Bronchial epithelial cell (primary cell): ENCODE measurements around the gene CHCHD6. TPM values are rescaled to one million over a fixed set of nuclear protein-coding genes. Genes with fewer than 3 reads are reported as not detected.

Experiments
- DNase-seq: peaks from one replicate; pipeline ENCODE4 v3.0.0-alpha.2; 2010; ENCODE audit warnings: low read depth
- FAIRE-seq: peaks from 2 replicates; lab custom pipeline; 2011; peaks lifted over from hg19 to GRCh38; lab: Jason Lieb, UNC
- H3K27me3 ChIP-seq: 2 replicates; pipeline ENCODE4 v1.5.1; 2011; ENCODE audit warnings: low read length; ENCODE audit not compliant: control insufficient read depth, insufficient read depth
- H3K36me3 ChIP-seq: 2 replicates; pipeline ENCODE4 v1.5.1; 2011; ENCODE audit warnings: low read length; ENCODE audit not compliant: control insufficient read depth, insufficient read depth
- H3K4me3 ChIP-seq: 2 replicates; pipeline ENCODE4 v1.5.1; 2011; ENCODE audit warnings: mild to moderate bottlenecking, low read depth, low read length, control low read depth
- CTCF ChIP-seq: IDR thresholded peaks from 2 replicates; pipeline ENCODE4 v1.5.1; 2011; ENCODE audit warnings: mild to moderate bottlenecking, moderate library complexity, low read length, control low read depth, inconsistent platforms; ENCODE audit not compliant: insufficient read depth, severe bottlenecking
- total RNA-seq: library from RNA; depleted of rRNA; stranded (reverse); fragments of >200 nt; gene quantifications from 2 replicates; pipeline ENCODE4 v1.2.1, GENCODE V29; 2014

Gene CHCHD6
- total RNA-seq, 1 donor from 2014 or later, result 25.5 TPM

- Histone ChIP-seq H3K36me3 (no peaks in the 10 kb centered on the region), H3K27me3 (no peaks in the 10 kb centered on the region), H3K4me3 (no peak overlapping the region)
- no peak for DNase-seq
- no peak for TF ChIP-seq CTCF
- peak; percentile 13 for FAIRE-seq
Observed at GRCh38 chr3:126901631-126902030, 197.6 kb downstream of the CHCHD6 start.

- DNase-seq (no peak), FAIRE-seq (peak; percentile 82)
- Histone ChIP-seq H3K27me3 (no peaks in the 10 kb centered on the region), H3K36me3 (no peaks in the 10 kb centered on the region), H3K4me3 (no peak overlapping the region)
- TF ChIP-seq CTCF, result no peak
Observed at GRCh38 chr3:126903521-126903920, 199.5 kb downstream of the CHCHD6 start.

- Histone ChIP-seq H3K4me3 (no peak overlapping the region), H3K36me3 (no peaks in the 10 kb centered on the region), H3K27me3 (no peaks in the 10 kb centered on the region)
- no peak for FAIRE-seq
- no peak for TF ChIP-seq CTCF
- DNase-seq, result no peak
Observed at GRCh38 chr3:126907557-126907956, 203.5 kb downstream of the CHCHD6 start.

- Histone ChIP-seq H3K27me3 (no peaks in the 10 kb centered on the region), H3K4me3 (no peak overlapping the region), H3K36me3 (no peaks in the 10 kb centered on the region)
- DNase-seq (no peak), FAIRE-seq (no peak)
- TF ChIP-seq CTCF, result no peak
Observed at GRCh38 chr3:126908752-126909275, 204.8 kb downstream of the CHCHD6 start.

GRCh38 chr3:126910231-126910630 lies 206.2 kb downstream of the CHCHD6 start:
- DNase-seq (no peak), FAIRE-seq (no peak)
- Histone ChIP-seq H3K4me3 (no peak overlapping the region), H3K27me3 (no peaks in the 10 kb centered on the region), H3K36me3 (no peaks in the 10 kb centered on the region)
- no peak for TF ChIP-seq CTCF

GRCh38 chr3:126911162-126912026 lies 207.4 kb downstream of the CHCHD6 start:
- no peak for TF ChIP-seq CTCF
- DNase-seq, result peak; percentile 99
- H3K36me3 ChIP-seq, result no peaks in the 10 kb centered on the region
- FAIRE-seq, result peak; percentile 7
- H3K4me3 ChIP-seq, result no peak overlapping the region
- no peaks in the 10 kb centered on the region for H3K27me3 ChIP-seq
